ENCODE results near the gene RNF115. TPM values are rescaled to one million over a fixed set of nuclear protein-coding genes. Genes with fewer than 3 reads are reported as not detected.
A peak's percentile ranks its signal among the peaks of the same experiment; 100 is the strongest.

RNF115 gene
- polyA plus RNA-seq, 1 experiment, result 32.9 TPM

- no peaks in the 10 kb centered on the region for H3K27me3 ChIP-seq (ENCODE audit: control insufficient read depth, insufficient read depth, low read length)
- ChIA-PET CTCF (interaction anchor here (1.2 kb wide), 1 partner anchor 10 kb away, joined by 7 read pairs; the partner anchor contains the start of gene NUDT17), POLR2A (no interaction called here)
- peak; percentile 29; the same call in 1 of the 2 replicates for TF ChIP-seq CTCF (IDR thresholded peaks at IDR 0.05; ENCODE audit: low read depth, low read length)
- no peak for DNase-seq (ENCODE audit: low read depth, low spot score)
- H3K4me3 ChIP-seq (ENCODE audit: low read depth, low read length), result no peak overlapping the region
- no peaks in the 10 kb centered on the region; the same call in 1 of the 2 replicates for H3K9me3 ChIP-seq (ENCODE audit: control insufficient read depth, insufficient read depth, low read length)
- H3K27ac ChIP-seq (ENCODE audit: low read depth, low read length), result no peak overlapping the region
Observed at GRCh38 chr1:145855426-145855948, 31.6 kb upstream of the RNF115 start.

GRCh38 chr1:145849356-145850160, 25.7 kb upstream of the RNF115 start:
- peak; percentile 42 for TF ChIP-seq CTCF (IDR thresholded peaks at IDR 0.05; ENCODE audit: low read depth, low read length)
- no peak for DNase-seq (ENCODE audit: low read depth, low spot score)
- ChIA-PET CTCF (interaction anchor here (0.8 to 6.4 kb wide), 5 partner anchors 9 to 164 kb away, joined by 4 to 104 read pairs (median 5); partner anchors contain the start of genes ITGA10 and PIAS3), POLR2A (interaction anchor here (1.3 to 7.1 kb wide), 2 partner anchors 8 to 26 kb away, joined by 3 to 116 read pairs; partner anchors contain the start of genes PIAS3, POLR3C and RNF115)
- Histone ChIP-seq H3K4me3 (ENCODE audit: low read depth, low read length) (no peak overlapping the region), H3K9me3 (ENCODE audit: control insufficient read depth, insufficient read depth, low read length) (no peaks in the 10 kb centered on the region; the same call in 1 of the 2 replicates), H3K27ac (ENCODE audit: low read depth, low read length) (peak overlapping the region; percentile 61), H3K27me3 (ENCODE audit: control insufficient read depth, insufficient read depth, low read length) (no peaks in the 10 kb centered on the region)

- no peak overlapping the region for H3K4me3 ChIP-seq (ENCODE audit: low read depth, low read length)
- no peaks in the 10 kb centered on the region for H3K27me3 ChIP-seq (ENCODE audit: control insufficient read depth, insufficient read depth, low read length)
- ChIA-PET POLR2A (interaction anchor here (1.0 to 7.1 kb wide), 2 partner anchors 10 kb away, joined by 3 to 116 read pairs; partner anchors contain the start of gene PIAS3), CTCF (interaction anchor here (0.9 to 6.4 kb wide), 4 partner anchors 11 to 165 kb away, joined by 3 to 104 read pairs (median 38); partner anchors contain the start of genes ITGA10 and PIAS3)
- no peak for TF ChIP-seq CTCF (IDR thresholded peaks at IDR 0.05; ENCODE audit: low read depth, low read length)
- H3K9me3 ChIP-seq (ENCODE audit: control insufficient read depth, insufficient read depth, low read length), result no peaks in the 10 kb centered on the region; the same call in 1 of the 2 replicates
- H3K27ac ChIP-seq (ENCODE audit: low read depth, low read length), result no peak overlapping the region
- DNase-seq (ENCODE audit: low read depth, low spot score), result no peak
Observed at GRCh38 chr1:145847827-145848226, 23.9 kb upstream of the RNF115 start.

GRCh38 chr1:145846201-145846612, 22.3 kb upstream of the RNF115 start:
- no peak overlapping the region for H3K27ac ChIP-seq (ENCODE audit: low read depth, low read length)
- H3K4me3 ChIP-seq (ENCODE audit: low read depth, low read length), result peak overlapping the region; percentile 70
- no peak for DNase-seq (ENCODE audit: low read depth, low spot score)
- ChIA-PET POLR2A (interaction anchor here (1.0 to 7.1 kb wide), 4 partner anchors 12 to 117 kb away, joined by 3 to 116 read pairs (median 7); partner anchors contain the start of genes ANKRD34A, PEX11B, PIAS3 and POLR3GL), CTCF (interaction anchor here (0.8 to 6.4 kb wide), 14 partner anchors 12 to 186 kb away, joined by 3 to 104 read pairs (median 18); partner anchors contain the start of genes HJV, ITGA10, PIAS3 and POLR3C)
- H3K27me3 ChIP-seq (ENCODE audit: control insufficient read depth, insufficient read depth, low read length), result no peaks in the 10 kb centered on the region
- H3K9me3 ChIP-seq (ENCODE audit: control insufficient read depth, insufficient read depth, low read length), result no peaks in the 10 kb centered on the region; the same call in 1 of the 2 replicates
- peak; percentile 70 for TF ChIP-seq CTCF (IDR thresholded peaks at IDR 0.05; ENCODE audit: low read depth, low read length)
